ENCODE results near the gene RIPPLY1.

DNA sequence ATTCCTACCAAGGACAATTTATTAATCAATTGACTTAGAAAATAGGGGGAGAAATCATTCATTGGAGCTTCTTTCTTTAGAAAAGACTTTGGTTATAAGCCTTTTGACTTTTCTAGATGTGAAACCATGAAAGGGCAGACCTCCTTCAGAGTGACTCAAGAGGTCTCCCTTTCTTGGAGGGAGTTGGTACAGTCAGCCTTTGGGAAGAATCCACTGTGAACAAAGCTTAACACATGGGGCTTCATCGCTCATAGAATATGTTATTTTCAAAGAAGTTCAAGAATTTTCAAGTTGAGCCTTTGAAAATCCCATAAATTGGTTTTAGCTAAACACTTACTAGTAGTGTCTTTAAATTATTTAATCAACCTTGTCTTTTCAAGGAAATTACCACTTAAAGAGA lies 28.0 kb downstream of the RIPPLY1 start:
- TF ChIP-seq PPARA (CRISPR knock-in tag; IDR thresholded peaks at IDR 0.05; ENCODE audit: borderline replicate concordance) (no peak), OSR1 (CRISPR knock-in tag; IDR thresholded peaks at IDR 0.05) (no peak), SNAI2 (CRISPR knock-in tag; IDR thresholded peaks at IDR 0.05) (no peak), ZNF565 (CRISPR knock-in tag; conservative IDR thresholded peaks at IDR 0.05; ENCODE audit: low read depth) (no peak), CSDC2 (CRISPR knock-in tag; IDR thresholded peaks at IDR 0.05) (no peak), ZFP30 (CRISPR knock-in tag; IDR thresholded peaks at IDR 0.05) (no peak), BACH2 (CRISPR knock-in tag; IDR thresholded peaks at IDR 0.05; ENCODE audit: borderline replicate concordance) (no peak), ARNTL (CRISPR knock-in tag; IDR thresholded peaks at IDR 0.05; ENCODE audit: borderline replicate concordance, low read depth) (no peak), CREB5 (CRISPR knock-in tag; IDR thresholded peaks at IDR 0.05; ENCODE audit: low read depth) (no peak)
- TF ChIP-seq, protein P1, sequence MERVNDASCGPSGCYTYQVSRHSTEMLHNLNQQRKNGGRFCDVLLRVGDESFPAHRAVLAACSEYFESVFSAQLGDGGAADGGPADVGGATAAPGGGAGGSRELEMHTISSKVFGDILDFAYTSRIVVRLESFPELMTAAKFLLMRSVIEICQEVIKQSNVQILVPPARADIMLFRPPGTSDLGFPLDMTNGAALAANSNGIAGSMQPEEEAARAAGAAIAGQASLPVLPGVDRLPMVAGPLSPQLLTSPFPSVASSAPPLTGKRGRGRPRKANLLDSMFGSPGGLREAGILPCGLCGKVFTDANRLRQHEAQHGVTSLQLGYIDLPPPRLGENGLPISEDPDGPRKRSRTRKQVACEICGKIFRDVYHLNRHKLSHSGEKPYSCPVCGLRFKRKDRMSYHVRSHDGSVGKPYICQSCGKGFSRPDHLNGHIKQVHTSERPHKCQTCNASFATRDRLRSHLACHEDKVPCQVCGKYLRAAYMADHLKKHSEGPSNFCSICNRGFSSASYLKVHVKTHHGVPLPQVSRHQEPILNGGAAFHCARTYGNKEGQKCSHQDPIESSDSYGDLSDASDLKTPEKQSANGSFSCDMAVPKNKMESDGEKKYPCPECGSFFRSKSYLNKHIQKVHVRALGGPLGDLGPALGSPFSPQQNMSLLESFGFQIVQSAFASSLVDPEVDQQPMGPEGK (CRISPR knock-in tag; IDR thresholded peaks at IDR 0.05; ENCODE audit: borderline replicate concordance): no peak
- TF ChIP-seq, protein P2, sequence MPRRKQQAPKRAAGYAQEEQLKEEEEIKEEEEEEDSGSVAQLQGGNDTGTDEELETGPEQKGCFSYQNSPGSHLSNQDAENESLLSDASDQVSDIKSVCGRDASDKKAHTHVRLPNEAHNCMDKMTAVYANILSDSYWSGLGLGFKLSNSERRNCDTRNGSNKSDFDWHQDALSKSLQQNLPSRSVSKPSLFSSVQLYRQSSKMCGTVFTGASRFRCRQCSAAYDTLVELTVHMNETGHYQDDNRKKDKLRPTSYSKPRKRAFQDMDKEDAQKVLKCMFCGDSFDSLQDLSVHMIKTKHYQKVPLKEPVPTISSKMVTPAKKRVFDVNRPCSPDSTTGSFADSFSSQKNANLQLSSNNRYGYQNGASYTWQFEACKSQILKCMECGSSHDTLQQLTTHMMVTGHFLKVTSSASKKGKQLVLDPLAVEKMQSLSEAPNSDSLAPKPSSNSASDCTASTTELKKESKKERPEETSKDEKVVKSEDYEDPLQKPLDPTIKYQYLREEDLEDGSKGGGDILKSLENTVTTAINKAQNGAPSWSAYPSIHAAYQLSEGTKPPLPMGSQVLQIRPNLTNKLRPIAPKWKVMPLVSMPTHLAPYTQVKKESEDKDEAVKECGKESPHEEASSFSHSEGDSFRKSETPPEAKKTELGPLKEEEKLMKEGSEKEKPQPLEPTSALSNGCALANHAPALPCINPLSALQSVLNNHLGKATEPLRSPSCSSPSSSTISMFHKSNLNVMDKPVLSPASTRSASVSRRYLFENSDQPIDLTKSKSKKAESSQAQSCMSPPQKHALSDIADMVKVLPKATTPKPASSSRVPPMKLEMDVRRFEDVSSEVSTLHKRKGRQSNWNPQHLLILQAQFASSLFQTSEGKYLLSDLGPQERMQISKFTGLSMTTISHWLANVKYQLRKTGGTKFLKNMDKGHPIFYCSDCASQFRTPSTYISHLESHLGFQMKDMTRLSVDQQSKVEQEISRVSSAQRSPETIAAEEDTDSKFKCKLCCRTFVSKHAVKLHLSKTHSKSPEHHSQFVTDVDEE (CRISPR knock-in tag; IDR thresholded peaks at IDR 0.05): no peak
